ENCODE data around the gene RIOK1.
"Not testable (repeated sequence)": the region's sequence is repeated elsewhere in the genome, so short reads cannot be mapped to it uniquely, and the experiment has no call there.

Gene RIOK1

DNA sequence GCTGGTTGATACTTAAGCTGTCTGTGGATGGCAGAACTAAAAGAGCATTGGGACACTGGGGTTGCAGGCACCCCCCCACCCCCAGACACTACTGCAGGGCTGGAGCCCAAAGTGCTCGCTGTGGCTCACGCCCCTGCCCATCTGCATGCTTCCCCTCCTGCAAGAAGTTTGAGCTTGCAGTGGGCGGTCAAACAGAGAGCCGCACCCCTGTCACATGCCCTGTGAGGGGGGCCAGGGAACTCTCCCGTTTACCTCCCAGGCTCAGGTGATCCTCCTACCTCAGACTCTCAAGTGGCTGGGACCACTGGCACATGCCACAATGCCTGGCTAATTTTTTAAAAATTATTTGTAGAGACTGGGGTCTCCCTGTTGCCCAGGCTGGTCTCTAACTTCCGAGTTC is 63.3 kb downstream of the RIOK1 start:
- POLR2A ChIA-PET, result no interaction called here

GRCh38 chr6:7454696-7455358 is 65.2 kb downstream of the RIOK1 start:
- POLR2A ChIA-PET, result no interaction called here

More for the DNA sequence above, 63.3 kb downstream of the RIOK1 start:
- no peak for DNase-seq (ENCODE audit: extremely low spot score)
- no peak for TF ChIP-seq CTCF (IDR thresholded peaks at IDR 0.05; ENCODE audit: control extremely low read depth, extremely low read depth, low read depth, missing control alignments)
- CTCF ChIA-PET, result no interaction called here

GRCh38 chr6:7456302-7456701 is 66.7 kb downstream of the RIOK1 start:
- CTCF ChIA-PET, result interaction anchor here (1.6 kb wide), 1 partner anchor 10 kb away, joined by 3 read pairs; no protein-coding TSS in a partner anchor
- DNase-seq (ENCODE audit: extremely low spot score); POLR2A ChIA-PET: not testable (repeated sequence)

More at GRCh38 chr6:7454696-7455358, 65.2 kb downstream of the RIOK1 start:
- no peak for DNase-seq (ENCODE audit: extremely low spot score)
- CTCF ChIA-PET, result no interaction called here
- TF ChIP-seq CTCF (IDR thresholded peaks at IDR 0.05; ENCODE audit: control extremely low read depth, extremely low read depth, low read depth, missing control alignments), result no peak

- DNase-seq (ENCODE audit: extremely low spot score), result no peak
- ChIA-PET CTCF (no interaction called here), POLR2A (no interaction called here)
- TF ChIP-seq CTCF (IDR thresholded peaks at IDR 0.05; ENCODE audit: control extremely low read depth, extremely low read depth, low read depth, missing control alignments), result no peak
Measured at GRCh38 chr6:7461416-7461815, 71.8 kb downstream of the RIOK1 start.

DNA sequence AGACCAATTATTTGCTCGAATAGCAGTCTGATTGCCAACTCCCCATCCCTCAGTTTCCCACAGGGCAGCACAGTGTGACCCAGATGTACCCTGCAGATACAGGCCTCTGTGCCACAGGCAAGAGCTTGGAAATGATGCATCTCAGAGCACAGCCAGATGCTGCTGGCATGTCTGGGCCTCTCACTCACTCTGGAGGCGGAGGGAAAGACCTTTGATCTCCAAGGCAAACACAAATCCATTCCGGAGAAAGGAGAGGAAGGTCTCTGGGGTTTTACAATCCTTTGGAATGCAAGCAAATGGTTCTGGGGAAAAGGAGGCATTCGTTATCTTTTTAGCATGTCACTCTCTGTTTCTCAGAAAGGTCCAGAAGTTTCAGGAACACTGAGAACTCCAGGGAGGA is 74.2 kb downstream of the RIOK1 start:
- DNase-seq (ENCODE audit: extremely low spot score), result no peak
- no peak for TF ChIP-seq CTCF (IDR thresholded peaks at IDR 0.05; ENCODE audit: control extremely low read depth, extremely low read depth, low read depth, missing control alignments)
- ChIA-PET CTCF (interaction anchor here (1.0 kb wide), 1 partner anchor 14 kb away, joined by 3 read pairs; no protein-coding TSS in a partner anchor), POLR2A (no interaction called here)

GRCh38 chr6:7467007-7467897 is 77.6 kb downstream of the RIOK1 start:
- ChIA-PET CTCF (interaction anchor here (0.8 kb wide), 1 partner anchor 9 kb away, joined by 3 read pairs; no protein-coding TSS in a partner anchor), POLR2A (no interaction called here)
- DNase-seq (ENCODE audit: extremely low spot score), result no peak
- no peak for TF ChIP-seq CTCF (IDR thresholded peaks at IDR 0.05; ENCODE audit: control extremely low read depth, extremely low read depth, low read depth, missing control alignments)
